Measurements from ENCODE around the gene TAS1R1.

TAS1R1 gene

DNA sequence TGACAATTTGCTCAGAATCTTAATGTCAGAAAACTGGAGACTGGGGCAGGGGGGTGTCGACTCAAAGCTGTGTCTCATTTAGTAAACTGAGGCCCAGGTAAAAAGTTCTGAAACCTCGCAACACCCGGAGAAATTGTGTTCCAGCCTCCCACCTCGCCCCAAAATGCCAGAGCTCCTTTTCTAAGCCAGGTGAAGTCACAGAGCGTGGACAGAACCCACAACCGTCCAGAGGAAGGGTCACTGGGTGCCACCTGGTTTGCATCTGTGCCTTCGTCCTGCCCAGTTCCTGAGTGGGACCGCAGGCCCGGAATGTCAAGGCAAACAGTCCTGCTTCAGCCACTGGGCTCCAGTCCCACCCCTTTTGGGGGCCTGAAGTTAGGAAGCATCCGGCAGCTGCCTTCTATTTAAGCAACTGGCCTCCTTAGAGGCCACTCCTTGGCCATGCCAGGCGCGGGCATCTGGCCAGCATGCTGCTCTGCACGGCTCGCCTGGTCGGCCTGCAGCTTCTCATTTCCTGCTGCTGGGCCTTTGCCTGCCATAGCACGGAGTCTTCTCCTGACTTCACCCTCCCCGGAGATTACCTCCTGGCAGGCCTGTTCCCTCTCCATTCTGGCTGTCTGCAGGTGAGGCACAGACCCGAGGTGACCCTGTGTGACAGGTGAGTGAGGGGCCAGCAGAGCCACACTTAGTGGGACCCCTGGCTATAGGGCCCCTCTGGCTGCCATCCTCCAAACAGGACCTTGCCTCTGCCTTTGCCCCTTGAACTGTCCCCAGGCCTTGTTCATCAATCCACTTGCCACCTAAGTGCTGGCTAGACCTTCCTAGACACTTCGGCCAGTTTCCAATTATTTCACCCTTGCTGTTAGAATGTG lies at the start of gene TAS1R1:
TSS of gene TAS1R1 (plus strand) at position 401 of the 872 bp plus-strand sequence. CDS start at position 468, 67 bp downstream.
- DNase-seq: peak; percentile 26

DNA sequence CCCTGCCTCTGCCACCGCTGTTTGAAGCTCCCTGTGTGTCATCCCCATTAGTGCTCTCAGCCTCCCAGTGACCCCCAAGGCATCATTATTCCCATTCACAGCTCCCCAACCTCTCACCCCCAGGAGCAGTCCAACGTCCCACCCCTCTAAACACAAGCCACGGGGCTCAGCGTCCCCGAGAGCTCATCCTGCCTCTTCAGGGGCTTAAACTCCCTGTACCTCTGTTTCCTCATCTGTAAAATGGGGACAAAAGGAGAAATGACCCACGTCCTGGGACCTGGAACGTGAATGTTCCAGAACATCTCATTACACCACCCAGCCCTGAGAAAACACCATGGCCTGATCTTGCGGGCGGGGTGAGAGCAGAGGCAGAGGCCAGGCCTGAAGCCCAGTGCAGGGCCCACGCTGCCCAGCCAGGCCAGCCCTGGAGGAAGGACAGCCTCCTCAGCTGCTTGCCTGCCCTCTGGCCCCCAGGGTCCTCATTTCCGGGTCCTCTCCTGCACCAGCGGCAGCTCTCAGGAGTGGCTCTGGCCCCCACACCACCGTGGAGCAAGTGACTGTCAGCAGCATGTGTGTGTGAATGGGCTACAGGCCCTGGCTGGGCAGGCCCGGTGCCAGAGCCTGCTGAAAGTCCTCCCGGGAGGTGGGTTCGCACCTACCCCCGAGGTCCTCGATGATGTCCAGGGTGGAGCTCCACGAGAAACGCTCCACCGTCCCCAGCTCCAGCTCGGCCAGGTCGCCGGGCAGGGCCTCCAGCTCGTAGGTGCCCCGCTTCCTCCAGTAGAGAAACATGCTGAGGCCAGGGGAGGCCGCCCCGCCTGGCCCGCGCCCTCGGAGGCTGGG lies 49.5 kb upstream of the TAS1R1 start:
- DNase-seq: no peak

GRCh38 chr1:6506210-6507036 lies 48.7 kb upstream of the TAS1R1 start:
- DNase-seq: no peak

GRCh38 chr1:6507037-6507428 lies 48.1 kb upstream of the TAS1R1 start:
- no peak for DNase-seq

GRCh38 chr1:6507461-6507911 lies 47.6 kb upstream of the TAS1R1 start:
- DNase-seq: no peak

GRCh38 chr1:6508154-6508815 lies 46.8 kb upstream of the TAS1R1 start:
- DNase-seq: no peak

DNA sequence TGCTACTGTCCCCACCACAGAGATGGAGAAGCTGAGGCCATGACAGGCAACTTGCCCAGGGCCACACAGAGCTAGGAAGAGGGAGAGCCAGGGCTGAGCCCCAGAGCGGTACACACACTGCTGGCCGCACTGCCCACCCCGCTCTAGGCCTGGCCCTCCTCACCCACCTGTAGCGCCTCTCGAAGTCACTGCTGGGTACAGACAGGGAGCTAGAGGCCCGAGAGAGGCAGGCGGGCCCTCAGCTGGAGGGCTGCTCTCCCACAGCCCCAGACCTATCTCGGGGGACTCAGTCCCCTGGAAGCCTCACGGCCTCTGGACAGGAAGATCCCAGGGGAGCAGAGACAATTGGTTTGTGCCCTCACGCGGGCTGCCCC lies 46.3 kb upstream of the TAS1R1 start:
- DNase-seq: no peak

- DNase-seq: no peak
Measured at GRCh38 chr1:6509220-6509918, 45.7 kb upstream of the TAS1R1 start.

DNA sequence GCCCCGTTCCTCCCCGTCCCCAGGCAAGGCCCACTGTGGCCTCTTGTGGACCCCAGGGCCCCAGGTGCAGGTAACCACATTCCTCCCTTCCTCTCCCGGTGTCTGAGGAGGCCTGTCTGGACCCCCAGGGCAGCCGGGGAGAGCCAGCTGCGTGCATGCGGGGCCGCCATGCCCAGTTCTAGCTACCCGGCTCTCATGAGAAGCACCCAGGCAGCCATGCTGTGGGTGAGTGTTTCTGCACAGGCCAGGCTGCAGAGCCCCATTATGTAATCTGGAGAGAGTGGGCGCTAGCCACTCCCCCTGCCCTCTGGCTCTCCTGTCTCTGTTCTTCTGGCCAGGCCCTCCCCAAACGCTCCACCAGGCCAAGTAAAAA lies 45.2 kb upstream of the TAS1R1 start:
- no peak for DNase-seq

GRCh38 chr1:6510493-6510892 lies 44.6 kb upstream of the TAS1R1 start:
- DNase-seq: no peak

GRCh38 chr1:6511056-6511455 lies 44.1 kb upstream of the TAS1R1 start:
- DNase-seq: no peak

GRCh38 chr1:6511561-6512244 lies 43.4 kb upstream of the TAS1R1 start:
- no peak for DNase-seq

DNA sequence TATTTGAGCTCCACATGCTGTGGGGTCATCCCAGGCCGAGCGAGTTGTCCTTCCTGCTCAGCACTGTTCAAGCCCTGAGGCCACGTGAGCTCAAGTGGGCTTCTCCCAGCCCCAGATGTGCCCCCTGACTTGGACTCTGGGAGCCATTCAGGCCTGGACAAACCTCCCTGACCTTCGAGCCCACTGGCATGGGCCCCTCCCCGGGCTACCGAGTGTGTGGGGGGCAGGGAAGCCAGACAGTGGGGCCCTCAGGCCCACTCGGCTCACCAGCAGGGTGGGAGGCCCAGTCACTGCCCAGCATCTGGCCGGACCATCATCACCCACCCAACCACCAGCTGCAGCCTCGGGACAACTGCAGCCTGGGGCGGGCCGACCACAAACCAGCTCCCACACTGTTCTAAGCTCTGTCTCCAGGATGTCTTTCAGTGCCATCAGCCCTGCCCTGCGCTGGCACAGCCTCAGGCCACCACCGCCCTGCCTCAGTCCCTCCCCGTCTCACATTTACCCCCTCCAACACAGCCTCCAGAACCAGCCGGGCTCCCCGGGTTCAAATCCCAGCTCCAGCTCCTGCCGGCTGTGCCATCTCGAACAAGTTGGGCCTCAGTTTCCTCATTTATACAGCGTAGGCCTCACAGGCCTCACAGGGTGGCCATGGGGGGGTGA lies 42.7 kb upstream of the TAS1R1 start:
- DNase-seq: no peak

DNA sequence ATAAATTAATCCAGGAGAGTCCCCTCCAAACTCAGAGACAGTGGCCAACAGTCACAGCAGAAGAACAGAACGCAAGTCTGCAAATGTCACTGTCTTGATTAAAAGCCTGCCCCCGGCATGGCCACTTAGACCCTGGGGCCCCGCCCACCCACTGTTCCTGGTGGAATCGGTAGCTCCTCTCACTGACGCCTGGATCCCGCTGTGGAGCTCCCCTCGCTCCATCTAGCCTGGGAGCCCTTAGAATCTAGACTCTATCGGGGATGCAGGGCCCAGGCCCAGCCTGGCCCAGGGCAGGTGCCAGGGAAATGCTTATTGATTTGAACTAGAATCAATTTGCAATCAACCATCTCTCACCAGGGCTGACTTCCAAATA lies 42.2 kb upstream of the TAS1R1 start:
- no peak for DNase-seq

GRCh38 chr1:6513320-6513801 lies 41.7 kb upstream of the TAS1R1 start:
- no peak for DNase-seq

GRCh38 chr1:6515771-6516170 lies 39.3 kb upstream of the TAS1R1 start:
- no peak for DNase-seq

DNA sequence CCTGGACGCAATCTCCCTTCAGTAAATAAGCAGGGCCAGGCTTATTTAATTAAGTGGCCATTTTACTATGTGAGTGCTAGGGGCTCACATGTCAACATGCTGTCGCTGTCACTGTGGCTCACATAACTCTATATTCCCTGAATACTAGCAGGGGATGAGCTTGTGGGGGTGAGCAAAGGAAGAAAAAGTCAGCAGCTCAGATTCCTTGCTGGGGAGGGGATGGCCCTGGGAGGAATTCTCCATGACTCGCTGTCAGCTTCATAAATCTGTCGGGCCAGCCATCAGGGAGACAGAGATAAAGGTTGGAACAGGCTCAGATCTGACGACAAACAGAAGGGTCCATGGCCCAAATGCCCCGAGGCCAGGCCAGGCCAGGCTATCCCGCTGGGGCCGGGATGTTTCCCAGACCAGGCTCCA lies 37.7 kb upstream of the TAS1R1 start:
- DNase-seq: no peak

DNA sequence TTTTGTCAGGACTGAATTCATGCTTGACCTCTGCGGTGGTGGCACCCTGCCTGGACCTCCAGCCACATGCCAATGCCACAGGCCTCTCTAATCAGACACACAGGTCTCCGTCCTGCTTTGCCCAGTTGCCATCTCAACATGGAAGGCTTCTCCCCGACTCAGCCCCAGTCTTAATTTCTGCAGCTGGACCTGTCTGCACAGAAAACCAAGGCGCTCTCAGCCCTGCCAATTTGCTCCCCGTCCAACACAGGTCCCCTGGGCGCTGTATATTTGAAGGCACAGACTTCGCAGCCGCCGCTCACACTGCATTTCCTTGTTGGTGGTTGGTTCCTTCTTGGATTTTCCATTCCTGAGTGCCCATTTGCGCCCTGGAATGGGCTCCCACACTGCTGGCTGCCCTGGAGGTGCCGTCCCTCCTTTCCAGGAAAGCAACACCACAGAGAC lies 35.6 kb upstream of the TAS1R1 start:
- peak; percentile 64 for DNase-seq

GRCh38 chr1:6519935-6520671 lies 35.0 kb upstream of the TAS1R1 start:
- peak; percentile 91 for DNase-seq

DNA sequence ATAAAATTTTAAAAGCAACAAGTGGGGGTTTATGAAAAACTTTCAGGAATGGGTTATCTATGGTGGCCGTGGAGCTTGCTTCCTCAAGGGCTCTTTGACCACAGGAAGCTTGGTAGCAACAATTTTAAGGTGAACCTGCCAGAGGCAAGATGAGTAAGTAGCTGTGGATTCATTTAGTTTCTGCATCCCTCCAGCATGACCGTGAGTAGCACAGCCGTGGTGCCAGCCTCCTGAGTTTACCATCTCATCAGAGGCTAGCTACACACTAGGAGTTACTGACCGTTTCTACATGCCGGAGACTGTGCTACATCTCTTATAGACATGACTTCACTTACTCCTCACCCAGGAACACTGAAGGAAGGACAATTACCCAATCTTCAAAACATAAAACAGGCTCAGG lies 33.6 kb upstream of the TAS1R1 start:
- no peak for DNase-seq
